HG03457 (cell line): Measurements from ENCODE around the gene CNPPD1.

Experiments
- ATAC-seq: cut with Tn5 transposase; IDR thresholded peaks from one replicate; pipeline ENCODE4 v1.9.1; 2021; ENCODE audit warnings: moderate number of reproducible peaks; ENCODE audit not compliant: unreplicated experiment

The CNPPD1 gene

GRCh38 chr2:219163156-219163555 lies 13.6 kb downstream of the CNPPD1 start:
- no peak for ATAC-seq

DNA sequence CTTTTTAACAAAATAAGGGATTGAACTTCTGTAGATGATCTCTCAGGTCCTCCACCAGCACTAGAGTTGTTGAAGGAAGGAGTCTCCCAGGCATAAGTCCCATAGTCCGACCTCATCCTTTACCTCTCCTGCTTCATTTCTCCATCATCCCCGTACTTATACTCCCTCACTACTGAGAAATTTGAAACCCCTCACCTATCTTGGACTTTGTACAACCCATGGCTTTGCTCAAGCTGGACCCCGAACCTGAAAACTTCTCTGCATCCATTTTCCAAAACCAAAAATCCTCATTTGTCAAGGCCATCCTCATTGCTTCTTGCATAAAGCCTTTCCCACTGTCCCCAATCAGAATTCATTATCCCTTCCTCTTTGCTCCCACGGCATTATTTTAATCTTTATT lies 15.6 kb downstream of the CNPPD1 start:
- ATAC-seq: no peak

DNA sequence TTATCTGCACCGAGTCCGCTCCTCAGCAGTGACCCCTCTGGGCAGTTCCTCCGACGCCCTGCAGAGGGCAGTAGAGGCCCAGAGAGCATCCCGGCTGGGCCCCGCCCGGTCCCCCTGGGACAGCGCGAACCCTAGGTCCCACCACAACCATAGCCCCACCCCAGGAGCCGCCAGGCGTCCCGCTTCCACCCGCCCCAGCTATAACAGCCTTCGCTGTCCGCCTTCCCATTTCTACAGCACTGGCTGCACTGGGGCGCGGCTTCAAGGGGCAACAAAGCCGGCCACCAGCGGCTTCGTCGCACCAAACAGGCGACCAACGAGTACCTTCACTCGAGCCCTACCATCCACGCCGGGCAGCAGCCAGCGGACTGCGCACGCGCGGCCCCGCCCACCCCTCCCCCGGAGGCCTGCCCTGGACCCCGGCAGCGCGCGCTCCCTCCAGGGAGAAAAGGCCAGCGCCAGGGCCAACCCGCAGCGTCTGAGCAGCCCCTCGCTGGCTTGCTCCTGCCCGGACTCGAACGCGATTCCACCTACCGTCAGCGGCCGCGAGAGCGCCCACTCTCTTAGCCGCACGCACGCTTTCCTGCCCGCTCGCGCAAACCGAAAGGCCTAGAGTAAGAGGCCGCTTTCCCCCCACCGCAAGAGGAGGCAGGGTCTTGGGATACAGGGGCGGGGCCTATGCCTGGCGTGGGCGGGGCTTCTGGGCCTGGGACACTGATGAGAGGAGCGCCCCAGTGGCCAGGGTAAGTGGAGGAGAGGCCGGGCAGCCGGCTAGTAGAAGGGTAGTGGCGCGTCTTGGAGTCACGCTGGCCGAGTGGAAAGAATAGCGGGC lies 16.3 kb downstream of the CNPPD1 start, which contains the start of gene NHEJ1:
TSS of gene NHEJ1 (minus strand) at position 630 of the 832 bp plus-strand sequence. CDS start 2,453 bp downstream, outside the sequence.
- ATAC-seq: peak; percentile 69

DNA sequence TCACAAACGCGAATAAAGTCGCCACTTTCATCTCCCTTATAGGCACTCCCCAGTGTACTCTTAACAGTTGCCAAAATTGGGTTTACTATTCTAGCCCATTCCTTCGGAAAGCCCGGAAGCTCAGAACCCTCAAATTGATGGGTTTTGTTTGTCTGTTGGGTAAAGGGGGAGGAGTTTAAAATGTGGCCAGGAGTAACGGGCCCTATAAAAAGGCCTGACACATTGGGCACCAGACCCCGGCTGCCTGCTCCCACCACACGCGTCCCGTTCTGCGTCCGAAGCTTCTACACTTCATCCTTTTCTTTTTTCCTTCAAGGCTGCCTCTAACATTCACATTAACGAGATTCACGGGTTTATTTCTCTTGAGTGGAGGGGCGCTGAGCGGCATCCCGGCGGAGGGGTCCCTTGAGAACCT lies 16.9 kb downstream of the CNPPD1 start:
- no peak for ATAC-seq

- no peak for ATAC-seq
These were observed 18.1 kb downstream of the CNPPD1 start for GRCh38 chr2:219158586-219158985.

DNA sequence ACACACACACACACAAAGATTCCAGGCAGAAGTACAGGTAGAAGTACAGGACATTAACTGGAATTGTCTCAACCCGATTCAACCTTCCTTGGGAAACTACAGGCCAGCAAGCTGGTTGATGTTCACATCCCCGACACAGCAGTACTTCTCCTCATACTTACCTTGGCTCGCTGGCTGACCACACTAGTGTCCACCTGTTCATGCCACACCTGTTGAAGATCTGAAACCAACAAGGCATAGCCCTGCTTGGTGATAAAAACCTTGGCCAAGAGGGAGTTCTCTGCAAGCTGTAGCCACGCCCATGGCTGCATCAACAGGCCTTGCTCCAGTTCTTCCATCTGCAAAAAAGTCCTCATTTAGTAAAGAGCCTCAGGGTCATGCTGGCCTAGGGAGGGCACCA lies 18.7 kb downstream of the CNPPD1 start:
- no peak for ATAC-seq

GRCh38 chr2:219157396-219157795 lies 19.3 kb downstream of the CNPPD1 start:
- ATAC-seq: no peak

DNA sequence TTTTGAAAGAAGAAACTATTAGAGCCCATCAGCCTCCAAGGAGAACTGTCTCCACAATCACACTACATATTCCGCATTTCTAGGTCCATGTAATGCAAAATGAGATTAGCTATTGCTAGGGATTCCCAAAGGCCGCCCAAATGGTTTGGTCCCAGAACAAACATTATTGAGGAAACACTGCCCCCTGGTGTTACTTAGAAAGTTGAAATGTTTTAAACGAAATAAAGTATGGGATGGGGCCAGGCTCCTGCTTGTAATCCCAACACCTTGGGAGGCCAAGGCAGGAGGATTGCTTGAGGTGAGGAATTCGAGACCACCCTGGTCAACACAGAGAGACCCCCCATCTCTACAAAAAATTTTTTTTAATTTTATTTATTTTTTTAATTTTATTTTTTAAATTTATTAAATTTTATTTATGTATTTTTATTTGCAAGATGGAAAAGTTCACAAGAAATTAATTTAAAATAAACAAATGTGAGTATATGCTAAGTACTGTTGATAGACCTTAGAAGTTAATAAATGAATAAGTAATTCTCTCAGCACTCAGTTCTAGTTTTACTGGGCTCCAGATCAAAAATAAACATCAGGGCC lies 21.6 kb downstream of the CNPPD1 start:
- no peak for ATAC-seq

- no peak for ATAC-seq
These were observed 27.1 kb downstream of the CNPPD1 start for GRCh38 chr2:219149667-219150066.

DNA sequence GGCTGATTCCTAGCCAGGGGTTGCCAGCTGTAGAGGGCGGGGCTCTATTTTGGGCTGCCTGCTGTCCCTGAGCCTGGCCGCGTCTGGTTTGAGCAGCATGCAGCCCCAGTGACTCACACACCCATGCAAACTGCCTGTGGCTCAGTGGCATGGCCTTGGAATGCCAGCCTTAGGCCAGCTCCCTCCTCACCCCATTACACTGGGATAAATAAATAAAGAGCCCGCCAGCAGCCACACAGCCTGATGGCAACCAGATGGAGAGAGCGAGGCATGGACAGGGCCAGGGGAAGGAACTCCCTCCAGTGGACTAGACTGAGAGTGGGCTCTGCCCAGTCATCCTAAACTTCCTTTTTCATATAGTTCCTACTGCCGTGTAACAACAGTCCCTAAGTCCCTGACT lies 34.4 kb downstream of the CNPPD1 start:
- no peak for ATAC-seq

DNA sequence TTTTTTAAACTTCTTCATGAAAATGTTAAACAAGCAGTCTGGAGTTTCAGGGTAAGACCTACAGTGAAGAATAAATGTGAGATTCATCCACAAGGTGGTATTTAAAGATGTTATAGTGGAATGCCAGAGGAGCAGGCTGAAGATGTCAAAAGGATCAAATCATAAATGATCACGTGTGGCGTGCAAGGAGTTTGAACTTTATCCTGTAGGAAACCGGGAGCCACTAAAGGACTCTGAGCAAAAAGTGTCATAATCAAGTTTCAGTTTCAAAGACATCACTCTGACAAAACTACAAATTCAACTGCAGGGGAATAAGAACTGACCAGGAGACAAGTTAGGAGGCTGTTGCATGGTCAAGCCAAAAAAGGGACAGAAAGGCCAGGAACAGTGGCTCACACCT lies 36.0 kb downstream of the CNPPD1 start:
- no peak for ATAC-seq

- ATAC-seq: no peak
These were observed 42.7 kb downstream of the CNPPD1 start for GRCh38 chr2:219133976-219134375.

DNA sequence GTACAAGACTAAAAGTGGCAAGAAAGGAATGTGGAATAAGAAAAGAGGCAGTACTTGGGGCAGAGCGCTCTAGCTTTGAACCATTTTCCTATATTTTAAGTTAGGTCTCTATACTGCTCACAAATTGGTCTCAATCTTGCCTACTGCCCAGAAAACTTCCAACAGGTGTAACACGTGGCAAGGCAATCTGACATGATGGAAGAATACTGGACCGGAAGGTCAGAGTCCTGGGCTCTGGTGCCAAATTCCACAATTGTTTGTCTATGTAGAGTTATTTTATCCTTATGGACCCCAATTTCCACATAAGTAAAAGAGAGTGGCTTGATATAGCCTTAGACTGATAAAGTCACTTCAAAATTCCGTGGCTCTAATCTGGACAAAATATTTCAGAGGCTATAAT lies 45.0 kb downstream of the CNPPD1 start:
- no peak for ATAC-seq

DNA sequence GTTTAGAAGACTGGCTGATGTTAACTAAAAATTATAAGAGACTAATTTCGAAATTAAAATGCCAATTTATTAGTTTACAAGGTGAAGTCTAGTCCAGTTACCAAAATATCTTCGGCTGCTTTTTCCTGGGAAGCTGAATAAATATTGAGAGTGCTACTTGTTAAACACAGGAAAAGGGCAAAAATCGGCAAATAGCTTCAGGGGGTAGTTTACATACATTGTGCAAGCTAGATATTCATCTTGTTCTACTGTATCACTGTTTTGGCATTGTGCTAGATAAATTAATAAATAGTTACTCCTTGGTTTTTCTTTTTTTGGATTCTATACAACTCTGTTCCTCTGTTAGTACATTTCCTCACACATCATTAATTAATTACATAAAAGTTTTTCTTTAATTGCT lies 45.4 kb downstream of the CNPPD1 start:
- ATAC-seq: no peak

GRCh38 chr2:219129589-219129988 lies 47.1 kb downstream of the CNPPD1 start:
- ATAC-seq: no peak

- no peak for ATAC-seq
These were observed 48.3 kb downstream of the CNPPD1 start for GRCh38 chr2:219128396-219128795.

GRCh38 chr2:219127037-219127635 lies 49.6 kb downstream of the CNPPD1 start:
- no peak for ATAC-seq

- no peak for ATAC-seq
These were observed 50.2 kb downstream of the CNPPD1 start for GRCh38 chr2:219126555-219126954.

DNA sequence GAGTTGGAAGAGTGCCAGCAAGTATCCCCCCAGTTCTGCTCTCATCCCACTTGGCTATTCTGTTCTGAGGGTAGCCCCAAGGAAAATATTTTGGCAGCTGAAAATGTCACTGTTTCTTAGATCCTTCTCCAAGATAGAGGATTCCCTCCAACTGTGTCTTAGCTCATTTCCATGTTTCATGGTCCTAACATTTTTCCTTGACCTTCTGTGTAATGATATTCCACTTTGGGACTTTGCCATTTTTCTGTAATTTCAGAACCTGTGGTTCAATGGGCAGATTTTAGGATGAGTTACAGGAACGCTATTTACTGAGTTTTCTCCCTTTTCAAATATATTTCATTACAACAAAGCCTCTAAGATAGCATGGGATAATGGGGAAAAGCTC lies 50.8 kb downstream of the CNPPD1 start:
- ATAC-seq: no peak

- ATAC-seq: no peak
These were observed 51.4 kb downstream of the CNPPD1 start for GRCh38 chr2:219125225-219125885.

GRCh38 chr2:219124381-219125110 lies 52.2 kb downstream of the CNPPD1 start:
- no peak for ATAC-seq
